Measurements from ENCODE around the gene IFNL2.

IFNL2 gene

GRCh38 chr19:39248806-39249205 lies 19.4 kb upstream of the IFNL2 start, which contains the start of gene IFNL4:
IFNL4 (minus strand) TSS chr19:39248856.
- TF ChIP-seq EZH2 (IDR thresholded peaks at IDR 0.05) (no peak), FOXP2 (optimal IDR thresholded peaks at IDR 0.05; ENCODE audit: control extremely low read depth, extremely low read length, insufficient read depth) (no peak), POLR2AphosphoS5 (IDR thresholded peaks at IDR 0.05; ENCODE audit: borderline replicate concordance, low read depth, low read length) (no peak)
- H3K27ac ChIP-seq, result no peak within 1 kb of the TSS
- no peak for DNase-seq (ENCODE audit: low read depth, low spot score)
- no peaks in the 10 kb centered on the region for H3K9me3 ChIP-seq (ENCODE audit: low read depth, low read length)
- H3K36me3 ChIP-seq (ENCODE audit: insufficient read depth, low read length), result no peaks in the 10 kb centered on the region
- H3K4me3 ChIP-seq, result no peak within 1 kb of the TSS
- H3K9ac ChIP-seq (ENCODE audit: insufficient read length), result no peak within 1 kb of the TSS

- H3K27ac ChIP-seq, result no peak overlapping the region
Measured at GRCh38 chr19:39251081-39251480, 17.1 kb upstream of the IFNL2 start.

GRCh38 chr19:39251846-39252245 lies 16.4 kb upstream of the IFNL2 start:
- DNase-seq (ENCODE audit: low read depth, low spot score), result no peak
- TF ChIP-seq EZH2 (IDR thresholded peaks at IDR 0.05) (no peak), POLR2AphosphoS5 (IDR thresholded peaks at IDR 0.05; ENCODE audit: borderline replicate concordance, low read depth, low read length) (no peak), FOXP2 (optimal IDR thresholded peaks at IDR 0.05; ENCODE audit: control extremely low read depth, extremely low read length, insufficient read depth) (no peak)
- H3K9ac ChIP-seq (ENCODE audit: insufficient read length), result no peak overlapping the region
- no peak overlapping the region for H3K4me3 ChIP-seq
- no peaks in the 10 kb centered on the region for H3K9me3 ChIP-seq (ENCODE audit: low read depth, low read length)
- no peaks in the 10 kb centered on the region for H3K36me3 ChIP-seq (ENCODE audit: insufficient read depth, low read length)
- no peak overlapping the region for H3K27ac ChIP-seq

More at GRCh38 chr19:39251081-39251480, 17.1 kb upstream of the IFNL2 start:
- Histone ChIP-seq H3K4me3 (no peak overlapping the region), H3K9me3 (ENCODE audit: low read depth, low read length) (no peaks in the 10 kb centered on the region), H3K9ac (ENCODE audit: insufficient read length) (no peak overlapping the region), H3K36me3 (ENCODE audit: insufficient read depth, low read length) (no peaks in the 10 kb centered on the region)
- no peak for DNase-seq (ENCODE audit: low read depth, low spot score)
- no peak for TF ChIP-seq POLR2AphosphoS5 (IDR thresholded peaks at IDR 0.05; ENCODE audit: borderline replicate concordance, low read depth, low read length)
- TF ChIP-seq EZH2 (IDR thresholded peaks at IDR 0.05), result no peak
- TF ChIP-seq FOXP2 (optimal IDR thresholded peaks at IDR 0.05; ENCODE audit: control extremely low read depth, extremely low read length, insufficient read depth), result no peak

- DNase-seq (ENCODE audit: low read depth, low spot score), result no peak
- Histone ChIP-seq H3K4me3 (no peak overlapping the region), H3K9me3 (ENCODE audit: low read depth, low read length) (no peaks in the 10 kb centered on the region), H3K36me3 (ENCODE audit: insufficient read depth, low read length) (no peaks in the 10 kb centered on the region), H3K9ac (ENCODE audit: insufficient read length) (no peak overlapping the region), H3K27ac (no peak overlapping the region)
- no peak for TF ChIP-seq EZH2 (IDR thresholded peaks at IDR 0.05)
Measured at GRCh38 chr19:39252458-39252857, 15.7 kb upstream of the IFNL2 start.

- Histone ChIP-seq H3K36me3 (ENCODE audit: insufficient read depth, low read length) (no peaks in the 10 kb centered on the region), H3K9ac (ENCODE audit: insufficient read length) (no peak overlapping the region), H3K27ac (no peak overlapping the region), H3K9me3 (ENCODE audit: low read depth, low read length) (no peaks in the 10 kb centered on the region), H3K4me3 (no peak overlapping the region)
- TF ChIP-seq POLR2AphosphoS5 (IDR thresholded peaks at IDR 0.05; ENCODE audit: borderline replicate concordance, low read depth, low read length) (no peak), FOXP2 (optimal IDR thresholded peaks at IDR 0.05; ENCODE audit: control extremely low read depth, extremely low read length, insufficient read depth) (no peak), EZH2 (IDR thresholded peaks at IDR 0.05) (no peak)
- DNase-seq (ENCODE audit: low read depth, low spot score), result no peak
Measured at GRCh38 chr19:39253374-39254149, 14.6 kb upstream of the IFNL2 start.

GRCh38 chr19:39254531-39255345 lies 13.5 kb upstream of the IFNL2 start:
- no peaks in the 10 kb centered on the region for H3K36me3 ChIP-seq (ENCODE audit: insufficient read depth, low read length)
- no peak for TF ChIP-seq EZH2 (IDR thresholded peaks at IDR 0.05)
- TF ChIP-seq FOXP2 (optimal IDR thresholded peaks at IDR 0.05; ENCODE audit: control extremely low read depth, extremely low read length, insufficient read depth), result no peak
- no peak for TF ChIP-seq POLR2AphosphoS5 (IDR thresholded peaks at IDR 0.05; ENCODE audit: borderline replicate concordance, low read depth, low read length)
- no peak for DNase-seq (ENCODE audit: low read depth, low spot score)
- no peak overlapping the region for H3K9ac ChIP-seq (ENCODE audit: insufficient read length)
- no peak overlapping the region for H3K27ac ChIP-seq
- no peak overlapping the region for H3K4me3 ChIP-seq
- H3K9me3 ChIP-seq (ENCODE audit: low read depth, low read length), result no peaks in the 10 kb centered on the region

- TF ChIP-seq FOXP2 (optimal IDR thresholded peaks at IDR 0.05; ENCODE audit: control extremely low read depth, extremely low read length, insufficient read depth) (no peak), EZH2 (IDR thresholded peaks at IDR 0.05) (no peak), POLR2AphosphoS5 (IDR thresholded peaks at IDR 0.05; ENCODE audit: borderline replicate concordance, low read depth, low read length) (no peak)
- Histone ChIP-seq H3K4me3 (no peak overlapping the region), H3K36me3 (ENCODE audit: insufficient read depth, low read length) (no peaks in the 10 kb centered on the region), H3K27ac (no peak overlapping the region), H3K9me3 (ENCODE audit: low read depth, low read length) (no peaks in the 10 kb centered on the region), H3K9ac (ENCODE audit: insufficient read length) (no peak overlapping the region)
- DNase-seq (ENCODE audit: low read depth, low spot score), result no peak
Measured at GRCh38 chr19:39257227-39257626, 11.0 kb upstream of the IFNL2 start.

- no peak overlapping the region for H3K9ac ChIP-seq (ENCODE audit: insufficient read length)
Measured at GRCh38 chr19:39261704-39262103, 6.5 kb upstream of the IFNL2 start.

More at GRCh38 chr19:39261704-39262103, 6.5 kb upstream of the IFNL2 start:
- Histone ChIP-seq H3K36me3 (ENCODE audit: insufficient read depth, low read length) (no peaks in the 10 kb centered on the region), H3K9me3 (ENCODE audit: low read depth, low read length) (no peaks in the 10 kb centered on the region), H3K4me3 (no peak overlapping the region), H3K27ac (no peak overlapping the region)
- no peak for TF ChIP-seq FOXP2 (optimal IDR thresholded peaks at IDR 0.05; ENCODE audit: control extremely low read depth, extremely low read length, insufficient read depth)
- TF ChIP-seq EZH2 (IDR thresholded peaks at IDR 0.05), result no peak
- no peak for TF ChIP-seq POLR2AphosphoS5 (IDR thresholded peaks at IDR 0.05; ENCODE audit: borderline replicate concordance, low read depth, low read length)
- DNase-seq (ENCODE audit: low read depth, low spot score), result no peak
